ENCODE measurements around the gene BICD1. TPM values are rescaled to one million over a fixed set of nuclear protein-coding genes. Genes with fewer than 3 reads are reported as not detected.
"Not testable (repeated sequence)": the region's sequence is repeated elsewhere in the genome, so short reads cannot be mapped to it uniquely, and the experiment has no call there.

Gene BICD1
- total and polyA plus RNA-seq, 5 experiments from 2014 or later = 5.9 to 17.6 (median 7.7) TPM

- H3K27ac Mint-ChIP-seq = no peak overlapping the region
- H3K36me3 Mint-ChIP-seq = no peaks in the 10 kb centered on the region
- POLR2A ChIA-PET = no interaction called here
- ATAC-seq (no peak), DNase-seq (no peak)
- no peak overlapping the region for H3K4me3 Mint-ChIP-seq
- H3K4me1 Mint-ChIP-seq = no peaks in the 10 kb centered on the region
- H3K27me3 Mint-ChIP-seq = peaks cover 0 to 3% (median 0%) of the 10 kb centered on the region in 5 donors
- peaks cover 0 to 2% (median 0%) of the 10 kb centered on the region in 9 donors for H3K9me3 Mint-ChIP-seq
Observed at GRCh38 chr12:32084017-32084688, 22.5 kb upstream of the BICD1 start.

- POLR2A ChIA-PET = no interaction called here
Observed at GRCh38 chr12:32084753-32085152, 21.9 kb upstream of the BICD1 start.

GRCh38 chr12:32087306-32087705, 19.3 kb upstream of the BICD1 start:
- no peaks in the 10 kb centered on the region for H3K4me1 Mint-ChIP-seq
- no peaks in the 10 kb centered on the region for H3K36me3 Mint-ChIP-seq
- H3K4me3 Mint-ChIP-seq = no peak overlapping the region
- no peaks in the 10 kb centered on the region for H3K27me3 Mint-ChIP-seq
- DNase-seq (no peak), ATAC-seq (no peak)
- H3K27ac Mint-ChIP-seq = no peak overlapping the region
- H3K9me3 Mint-ChIP-seq = peaks cover 0 to 2% (median 0%) of the 10 kb centered on the region in 9 donors
- POLR2A ChIA-PET = no interaction called here

More at GRCh38 chr12:32084753-32085152, 21.9 kb upstream of the BICD1 start:
- DNase-seq (no peak), ATAC-seq (no peak)
- H3K36me3 Mint-ChIP-seq = no peaks in the 10 kb centered on the region
- H3K4me1 Mint-ChIP-seq = no peaks in the 10 kb centered on the region
- peaks cover 0 to 2% (median 0%) of the 10 kb centered on the region in 9 donors for H3K9me3 Mint-ChIP-seq
- H3K4me3 Mint-ChIP-seq = no peak overlapping the region
- peaks cover 0 to 3% (median 0%) of the 10 kb centered on the region in 5 donors for H3K27me3 Mint-ChIP-seq
- H3K27ac Mint-ChIP-seq = no peak overlapping the region

GRCh38 chr12:32089156-32089555, 17.5 kb upstream of the BICD1 start:
- Mint-ChIP-seq H3K9me3 (peaks cover 0 to 2% (median 0%) of the 10 kb centered on the region in 9 donors), H3K27ac (no peak overlapping the region), H3K36me3 (no peaks in the 10 kb centered on the region), H3K4me3 (no peak overlapping the region), H3K27me3 (no peaks in the 10 kb centered on the region), H3K4me1 (no peaks in the 10 kb centered on the region)
- POLR2A ChIA-PET = no interaction called here
- ATAC-seq (no peak), DNase-seq (no peak)

- H3K4me3 Mint-ChIP-seq = no peak overlapping the region
- H3K36me3 Mint-ChIP-seq = no peaks in the 10 kb centered on the region
- H3K4me1 Mint-ChIP-seq = no peaks in the 10 kb centered on the region
- ATAC-seq = no peak
- DNase-seq = no peak
- H3K27me3 Mint-ChIP-seq = no peaks in the 10 kb centered on the region
- H3K27ac Mint-ChIP-seq = no peak overlapping the region
- peaks cover 0 to 2% (median 0%) of the 10 kb centered on the region in 9 donors for H3K9me3 Mint-ChIP-seq
- POLR2A ChIA-PET = no interaction called here
Observed at GRCh38 chr12:32089586-32089985, 17.1 kb upstream of the BICD1 start.

GRCh38 chr12:32091696-32092095, 15.0 kb upstream of the BICD1 start:
- peaks cover 0 to 2% (median 0%) of the 10 kb centered on the region in 9 donors for H3K9me3 Mint-ChIP-seq
- peak overlapping the region in 1 of 10 donors; percentile 29 for H3K27ac Mint-ChIP-seq
- DNase-seq (no peak), ATAC-seq (no peak)
- POLR2A ChIA-PET = no interaction called here
- no peaks in the 10 kb centered on the region for H3K27me3 Mint-ChIP-seq
- no peak overlapping the region for H3K4me3 Mint-ChIP-seq
- H3K4me1 Mint-ChIP-seq = no peaks in the 10 kb centered on the region
- H3K36me3 Mint-ChIP-seq = no peaks in the 10 kb centered on the region

- H3K4me3 Mint-ChIP-seq = no peak overlapping the region
- H3K27me3 Mint-ChIP-seq = no peaks in the 10 kb centered on the region
- POLR2A ChIA-PET = no interaction called here
- H3K4me1 Mint-ChIP-seq = no peaks in the 10 kb centered on the region
- H3K9me3 Mint-ChIP-seq = no peaks in the 10 kb centered on the region
- no peaks in the 10 kb centered on the region for H3K36me3 Mint-ChIP-seq
- ATAC-seq (no peak), DNase-seq (no peak)
- no peak overlapping the region for H3K27ac Mint-ChIP-seq
Observed at GRCh38 chr12:32098112-32098511, 8.5 kb upstream of the BICD1 start.

- H3K27me3 Mint-ChIP-seq, ATAC-seq, H3K27ac Mint-ChIP-seq, H3K4me3 Mint-ChIP-seq, DNase-seq, H3K36me3 Mint-ChIP-seq, POLR2A ChIA-PET, H3K9me3 Mint-ChIP-seq, H3K4me1 Mint-ChIP-seq: not testable (repeated sequence)
Observed at GRCh38 chr12:32099275-32099674, 7.4 kb upstream of the BICD1 start.

- no peak overlapping the region for H3K27ac Mint-ChIP-seq
- no peaks in the 10 kb centered on the region for H3K27me3 Mint-ChIP-seq
- H3K9me3 Mint-ChIP-seq = no peaks in the 10 kb centered on the region
- H3K4me3 Mint-ChIP-seq = no peak overlapping the region
- no peak for DNase-seq
- H3K36me3 Mint-ChIP-seq = no peaks in the 10 kb centered on the region
- no peaks in the 10 kb centered on the region for H3K4me1 Mint-ChIP-seq
- POLR2A ChIA-PET = no interaction called here
- ATAC-seq = no peak
Observed at GRCh38 chr12:32100361-32100760, 6.3 kb upstream of the BICD1 start.

GRCh38 chr12:32100888-32101287, 5.8 kb upstream of the BICD1 start:
- Mint-ChIP-seq H3K27me3 (no peaks in the 10 kb centered on the region), H3K4me1 (peaks cover under 1 to 3% (median 2%) of the 10 kb centered on the region in 4 donors), H3K36me3 (no peaks in the 10 kb centered on the region), H3K9me3 (no peaks in the 10 kb centered on the region), H3K27ac (no peak overlapping the region), H3K4me3 (no peak overlapping the region)
- POLR2A ChIA-PET = no interaction called here
- DNase-seq (no peak), ATAC-seq (no peak)

- Mint-ChIP-seq H3K36me3 (no peaks in the 10 kb centered on the region), H3K4me1 (peaks cover 5 to 11% (median 9%) of the 10 kb centered on the region in 4 donors), H3K27me3 (no peaks in the 10 kb centered on the region), H3K4me3 (no peak overlapping the region), H3K27ac (no peak overlapping the region), H3K9me3 (no peaks in the 10 kb centered on the region)
- ATAC-seq (no peak), DNase-seq (no peak)
- POLR2A ChIA-PET = interaction anchor here (0.5 to 1.5 kb wide), 5 partner anchors 46 to 449 kb away, joined by 3 to 5 read pairs (median 4); partner anchors contain the start of gene RESF1
Observed at GRCh38 chr12:32102234-32102633, 4.4 kb upstream of the BICD1 start.

- DNase-seq (no peak), ATAC-seq (no peak)
- Mint-ChIP-seq H3K27me3 (no peaks in the 10 kb centered on the region), H3K9me3 (no peaks in the 10 kb centered on the region), H3K4me3 (peak overlapping the region in 4 of 10 donors; percentile 7 to 72 (median 48)), H3K36me3 (no peaks in the 10 kb centered on the region), H3K27ac (peak overlapping the region in 2 of 10 donors; percentile 4 to 52), H3K4me1 (peaks cover 19 to 29% (median 26%) of the 10 kb centered on the region in 4 donors)
- POLR2A ChIA-PET = no interaction called here
Observed at GRCh38 chr12:32104572-32105355, 1.9 kb upstream of the BICD1 start.

- ATAC-seq (no peak), DNase-seq (peak in 4 of 10 donors; percentile 2 to 6 (median 4))
- POLR2A ChIA-PET = interaction anchor here (0.6 to 1.1 kb wide), 4 partner anchors 8 to 270 kb away, joined by 3 read pairs; no protein-coding TSS in a partner anchor
Observed at GRCh38 chr12:32105986-32106516, 596 bp upstream of the BICD1 start.

More at GRCh38 chr12:32105986-32106516, 596 bp upstream of the BICD1 start:
- Mint-ChIP-seq H3K36me3 (no peaks in the 10 kb centered on the region), H3K4me1 (peaks cover 19 to 36% (median 29%) of the 10 kb centered on the region in 4 donors), H3K9me3 (no peaks in the 10 kb centered on the region), H3K27me3 (no peaks in the 10 kb centered on the region), H3K27ac (peak overlapping the region in 9 of 10 donors; percentile 66 to 98 (median 89)), H3K4me3 (peak overlapping the region; percentile 77 to 99 (median 92))

All from naive thymus-derived CD8-positive, alpha-beta T cell (primary cell).